ENCODE results near the gene DCST1. TPM values are rescaled to one million over a fixed set of nuclear protein-coding genes. Genes with fewer than 3 reads are reported as not detected.

DCST1 gene
- total and polyA plus RNA-seq, 2 of the 13 experiments (the other 11 are each of a cell fraction or from before 2014, with no cell fraction given): 0.04 TPM; not detected in 1

DNA sequence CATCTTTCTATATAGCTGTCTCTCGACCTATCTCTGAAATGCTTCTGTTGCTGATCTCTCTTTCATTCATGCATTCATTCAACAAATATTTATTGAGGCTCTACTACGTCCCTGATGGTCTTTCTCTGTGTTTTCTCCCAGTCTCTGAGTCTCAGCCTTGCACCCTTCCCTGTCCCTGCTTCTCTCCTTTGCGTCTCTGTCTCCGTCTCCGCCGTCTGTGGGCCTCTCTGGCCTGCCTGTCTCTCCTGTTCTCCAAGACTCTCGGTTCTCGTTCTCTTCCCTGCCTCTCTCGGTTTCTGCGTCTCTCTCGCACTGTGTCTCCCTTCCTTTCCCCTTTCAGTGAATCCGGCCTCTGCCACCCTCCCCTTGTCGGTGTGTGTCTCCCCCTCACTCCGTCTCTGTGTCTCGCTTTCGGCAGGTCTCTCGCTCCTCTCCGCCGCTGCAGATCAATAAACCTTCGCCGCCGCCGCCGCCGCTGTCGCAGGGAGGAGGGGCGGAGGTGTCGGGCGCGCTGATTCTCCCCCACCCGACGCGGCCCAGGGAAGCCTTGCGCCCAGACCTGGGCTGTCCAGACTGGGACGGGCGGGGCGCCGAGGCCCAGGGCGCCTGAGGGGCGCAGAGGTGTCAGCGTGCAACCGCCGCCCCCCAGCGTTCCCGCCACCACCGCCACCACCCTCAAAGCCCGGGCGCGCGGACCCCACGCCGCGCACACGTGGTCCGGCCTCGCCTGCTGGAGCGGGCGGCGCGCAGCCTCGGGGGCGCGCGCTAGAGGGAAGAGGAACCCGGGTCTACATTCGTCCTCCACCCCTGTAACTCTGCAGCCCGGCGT is 48.1 kb downstream of the DCST1 start (continued):
- TF ChIP-seq, protein P1, sequence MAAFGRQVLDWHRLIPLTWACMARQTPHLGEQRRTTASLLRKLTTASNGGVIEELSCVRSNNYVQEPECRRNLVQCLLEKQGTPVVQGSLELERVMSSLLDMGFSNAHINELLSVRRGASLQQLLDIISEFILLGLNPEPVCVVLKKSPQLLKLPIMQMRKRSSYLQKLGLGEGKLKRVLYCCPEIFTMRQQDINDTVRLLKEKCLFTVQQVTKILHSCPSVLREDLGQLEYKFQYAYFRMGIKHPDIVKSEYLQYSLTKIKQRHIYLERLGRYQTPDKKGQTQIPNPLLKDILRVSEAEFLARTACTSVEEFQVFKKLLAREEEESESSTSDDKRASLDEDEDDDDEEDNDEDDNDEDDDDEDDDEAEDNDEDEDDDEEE (CRISPR knock-in tag; IDR thresholded peaks at IDR 0.05): no peak
- 0 out of 2 replicates have a peak, but pooled peaks have one; percentile 31 for TF ChIP-seq KDM5B (CRISPR knock-in tag; IDR thresholded peaks at IDR 0.05; ENCODE audit: borderline replicate concordance)
- peak; percentile 28; the same call in 1 of the 2 replicates for TF ChIP-seq SPEN (CRISPR knock-in tag; IDR thresholded peaks at IDR 0.05; ENCODE audit: low read depth)
- no peak for TF ChIP-seq ZNF468 (CRISPR knock-in tag; IDR thresholded peaks at IDR 0.05)
- TF ChIP-seq PHF5A (CRISPR knock-in tag; IDR thresholded peaks at IDR 0.05; ENCODE audit: low read depth, unreplicated experiment): no peak
- 0 out of 2 replicates have a peak, but pooled peaks have one; percentile 3 for TF ChIP-seq RARA (CRISPR knock-in tag; IDR thresholded peaks at IDR 0.05)
- TF ChIP-seq KAT2B (IDR thresholded peaks at IDR 0.05; ENCODE audit: borderline replicate concordance, low read depth, low read length): no peak
- TF ChIP-seq ZNF597 (CRISPR knock-in tag; IDR thresholded peaks at IDR 0.05): no peak
- peak; percentile 78; the same call in 1 of the 2 replicates for TF ChIP-seq ZNF607 (CRISPR knock-in tag; IDR thresholded peaks at IDR 0.05; ENCODE audit: borderline replicate concordance)
- TF ChIP-seq MYPOP (CRISPR knock-in tag; IDR thresholded peaks at IDR 0.05): no peak; the same call in 1 of the 2 replicates
- TF ChIP-seq ZBTB38 (CRISPR knock-in tag; IDR thresholded peaks at IDR 0.05): 0 out of 2 replicates have a peak, but pooled peaks have one; percentile 24
- TF ChIP-seq ZNF549 (CRISPR knock-in tag; IDR thresholded peaks at IDR 0.05): no peak
- TF ChIP-seq, protein P2, sequence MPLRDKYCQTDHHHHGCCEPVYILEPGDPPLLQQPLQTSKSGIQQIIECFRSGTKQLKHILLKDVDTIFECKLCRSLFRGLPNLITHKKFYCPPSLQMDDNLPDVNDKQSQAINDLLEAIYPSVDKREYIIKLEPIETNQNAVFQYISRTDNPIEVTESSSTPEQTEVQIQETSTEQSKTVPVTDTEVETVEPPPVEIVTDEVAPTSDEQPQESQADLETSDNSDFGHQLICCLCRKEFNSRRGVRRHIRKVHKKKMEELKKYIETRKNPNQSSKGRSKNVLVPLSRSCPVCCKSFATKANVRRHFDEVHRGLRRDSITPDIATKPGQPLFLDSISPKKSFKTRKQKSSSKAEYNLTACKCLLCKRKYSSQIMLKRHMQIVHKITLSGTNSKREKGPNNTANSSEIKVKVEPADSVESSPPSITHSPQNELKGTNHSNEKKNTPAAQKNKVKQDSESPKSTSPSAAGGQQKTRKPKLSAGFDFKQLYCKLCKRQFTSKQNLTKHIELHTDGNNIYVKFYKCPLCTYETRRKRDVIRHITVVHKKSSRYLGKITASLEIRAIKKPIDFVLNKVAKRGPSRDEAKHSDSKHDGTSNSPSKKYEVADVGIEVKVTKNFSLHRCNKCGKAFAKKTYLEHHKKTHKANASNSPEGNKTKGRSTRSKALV (CRISPR knock-in tag; IDR thresholded peaks at IDR 0.05): 0 out of 2 replicates have a peak, but pooled peaks have one; percentile 14
- TF ChIP-seq POLR2AphosphoS2 (IDR thresholded peaks at IDR 0.05; ENCODE audit: low read depth, low read length): no peak
- TF ChIP-seq FOXK1 (CRISPR knock-in tag; IDR thresholded peaks at IDR 0.05; ENCODE audit: borderline replicate concordance, low read depth): no peak
- no peak for TF ChIP-seq ZNF367 (CRISPR knock-in tag; IDR thresholded peaks at IDR 0.05; ENCODE audit: borderline replicate concordance)
- no peak for TF ChIP-seq SMC3 (IDR thresholded peaks at IDR 0.05; ENCODE audit: low read length)
- peak; percentile 9 for TF ChIP-seq HNRNPLL (IDR thresholded peaks at IDR 0.05; ENCODE audit: low read depth, low read length, poor library complexity, severe bottlenecking)
- TF ChIP-seq ZNF720 (CRISPR knock-in tag; IDR thresholded peaks at IDR 0.05): no peak
- TF ChIP-seq ZNF3 (CRISPR knock-in tag; IDR thresholded peaks at IDR 0.05): peak; percentile 89
- TF ChIP-seq HES4 (CRISPR knock-in tag; IDR thresholded peaks at IDR 0.05; ENCODE audit: borderline replicate concordance): no peak
- TF ChIP-seq, protein P3, sequence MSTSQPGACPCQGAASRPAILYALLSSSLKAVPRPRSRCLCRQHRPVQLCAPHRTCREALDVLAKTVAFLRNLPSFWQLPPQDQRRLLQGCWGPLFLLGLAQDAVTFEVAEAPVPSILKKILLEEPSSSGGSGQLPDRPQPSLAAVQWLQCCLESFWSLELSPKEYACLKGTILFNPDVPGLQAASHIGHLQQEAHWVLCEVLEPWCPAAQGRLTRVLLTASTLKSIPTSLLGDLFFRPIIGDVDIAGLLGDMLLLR (CRISPR knock-in tag; IDR thresholded peaks at IDR 0.05): peak; percentile 41; the same call in 1 of the 2 replicates
- no peak for TF ChIP-seq THYN1 (CRISPR knock-in tag; IDR thresholded peaks at IDR 0.05; ENCODE audit: borderline replicate concordance, low read depth)
- no peak for TF ChIP-seq ZNF101 (CRISPR knock-in tag; IDR thresholded peaks at IDR 0.05; ENCODE audit: borderline replicate concordance, low read depth)
